Measurements from ENCODE around the gene GABRB3. TPM values are rescaled to one million over a fixed set of nuclear protein-coding genes. Genes with fewer than 3 reads are reported as not detected.

Gene GABRB3
- total and polyA plus RNA-seq, 4 donors = 0.09 to 1.2 (median 0.50) TPM

DNA sequence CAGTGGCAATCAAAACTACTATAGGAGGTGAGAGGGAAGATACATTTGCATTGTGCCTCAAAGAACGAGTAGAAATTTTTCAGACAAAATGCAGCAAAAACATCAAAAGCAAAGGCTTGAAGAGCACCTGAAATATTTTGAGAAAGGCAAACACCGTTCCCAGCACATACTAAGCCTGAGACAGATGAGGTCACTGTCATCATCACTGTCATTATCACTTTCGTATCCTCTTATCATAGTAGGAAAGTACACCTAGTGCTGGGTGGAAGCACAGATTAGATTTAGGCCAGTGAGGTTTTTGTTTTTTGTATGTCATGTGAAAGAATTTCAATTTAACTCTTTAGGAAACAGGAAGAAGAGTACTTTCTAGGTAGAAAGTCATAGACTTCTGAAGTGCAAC lies 222.0 kb downstream of the GABRB3 start:
- no peak for TF ChIP-seq JUND (IDR thresholded peaks at IDR 0.05)
- no peak for TF ChIP-seq TAF1 (conservative IDR thresholded peaks at IDR 0.05)
- TF ChIP-seq ZBTB33 (IDR thresholded peaks at IDR 0.05) = no peak
- TF ChIP-seq NR2F2 (IDR thresholded peaks at IDR 0.05) = no peak
- no peak for TF ChIP-seq FOXA2 (IDR thresholded peaks at IDR 0.05)
- no peak for TF ChIP-seq SP1 (IDR thresholded peaks at IDR 0.05)
- TF ChIP-seq RXRA (IDR thresholded peaks at IDR 0.05) = no peak
- TF ChIP-seq, protein P1, sequence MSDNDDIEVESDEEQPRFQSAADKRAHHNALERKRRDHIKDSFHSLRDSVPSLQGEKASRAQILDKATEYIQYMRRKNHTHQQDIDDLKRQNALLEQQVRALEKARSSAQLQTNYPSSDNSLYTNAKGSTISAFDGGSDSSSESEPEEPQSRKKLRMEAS (IDR thresholded peaks at IDR 0.05) = no peak
- no peak for TF ChIP-seq EGR1 (IDR thresholded peaks at IDR 0.05; ENCODE audit: low read depth in 2 of 2)
- TF ChIP-seq GABPA (IDR thresholded peaks at IDR 0.05 in 1 of 2, conservative IDR thresholded peaks at IDR 0.05 in 1 of 2) = no peak
- TF ChIP-seq ATF3 (IDR thresholded peaks at IDR 0.05) = no peak
- no peak for TF ChIP-seq REST (IDR thresholded peaks at IDR 0.05)

GRCh38 chr15:26537663-26538062 lies 235.2 kb downstream of the GABRB3 start:
- Histone ChIP-seq H3K27ac (ENCODE audit: low read depth in 1 of 2, low read length in 2 of 2) (no peak overlapping the region), H3K4me1 (ENCODE audit: control insufficient read depth in 4 of 4, insufficient read depth in 4 of 4, low read length in 3 of 4) (no peaks in the 10 kb centered on the region), H3K9me3 (ENCODE audit: control insufficient read depth in 4 of 4, low read length in 3 of 4) (no peaks in the 10 kb centered on the region), H3K27me3 (ENCODE audit: control insufficient read depth in 4 of 4, insufficient read depth in 4 of 4, low read length in 3 of 4) (no peaks in the 10 kb centered on the region), H3K9ac (ENCODE audit: low read depth in 1 of 2, low read length in 2 of 2) (no peak overlapping the region), H3K4me3 (ENCODE audit: low read depth in 1 of 3, low read length in 3 of 3) (no peak overlapping the region), H3K36me3 (ENCODE audit: control insufficient read depth in 4 of 4, insufficient read depth in 3 of 4, low read depth in 1 of 4, low read length in 3 of 4) (no peaks in the 10 kb centered on the region)
- no peak for DNase-seq (ENCODE audit: low spot score)
- 55% methylated on average over 2 of the region's 2 CpGs for WGBS
- TF ChIP-seq TAF1 (conservative IDR thresholded peaks at IDR 0.05) = no peak
- TF ChIP-seq ATF3 (IDR thresholded peaks at IDR 0.05) = no peak
- no peak for TF ChIP-seq HNF4A (conservative IDR thresholded peaks at IDR 0.05)
- no peak for TF ChIP-seq CTCF (IDR thresholded peaks at IDR 0.05; ENCODE audit: low read depth, low read length, missing input control)
- TF ChIP-seq EGR1 (IDR thresholded peaks at IDR 0.05; ENCODE audit: low read depth in 2 of 2) = no peak
- no peak for TF ChIP-seq SP1 (IDR thresholded peaks at IDR 0.05)
- TF ChIP-seq NR2F2 (IDR thresholded peaks at IDR 0.05) = no peak
- no peak for TF ChIP-seq JUND (IDR thresholded peaks at IDR 0.05)
- no peak for TF ChIP-seq ZBTB33 (IDR thresholded peaks at IDR 0.05)
- no peak for TF ChIP-seq RAD21 (IDR thresholded peaks at IDR 0.05)
- TF ChIP-seq FOXA2 (IDR thresholded peaks at IDR 0.05) = no peak
- no peak for TF ChIP-seq HNF4G (IDR thresholded peaks at IDR 0.05)
- TF ChIP-seq REST (IDR thresholded peaks at IDR 0.05) = no peak
- TF ChIP-seq RXRA (IDR thresholded peaks at IDR 0.05) = no peak
- no peak for TF ChIP-seq FOXA1 (IDR thresholded peaks at IDR 0.05)
- TF ChIP-seq GABPA (IDR thresholded peaks at IDR 0.05 in 1 of 2, conservative IDR thresholded peaks at IDR 0.05 in 1 of 2) = no peak

More for the DNA sequence above, 222.0 kb downstream of the GABRB3 start:
- H3K27ac ChIP-seq (ENCODE audit: low read depth in 1 of 2, low read length in 2 of 2) = no peak overlapping the region
- no peaks in the 10 kb centered on the region for H3K27me3 ChIP-seq (ENCODE audit: control insufficient read depth in 4 of 4, insufficient read depth in 4 of 4, low read length in 3 of 4)
- no peak for DNase-seq (ENCODE audit: low spot score)
- H3K4me3 ChIP-seq (ENCODE audit: low read depth in 1 of 3, low read length in 3 of 3) = no peak overlapping the region
- WGBS = 48% methylated on average over 3 of the region's 3 CpGs
- H3K4me1 ChIP-seq (ENCODE audit: control insufficient read depth in 4 of 4, insufficient read depth in 4 of 4, low read length in 3 of 4) = no peaks in the 10 kb centered on the region
- H3K36me3 ChIP-seq (ENCODE audit: control insufficient read depth in 4 of 4, insufficient read depth in 3 of 4, low read depth in 1 of 4, low read length in 3 of 4) = no peaks in the 10 kb centered on the region
- no peaks in the 10 kb centered on the region for H3K9me3 ChIP-seq (ENCODE audit: control insufficient read depth in 4 of 4, low read length in 3 of 4)
- no peak overlapping the region for H3K9ac ChIP-seq (ENCODE audit: low read depth in 1 of 2, low read length in 2 of 2)
